Kidney epithelial cell (primary cell): ENCODE measurements around the gene PTPRT. TPM values are rescaled to one million over a fixed set of nuclear protein-coding genes. Genes with fewer than 3 reads are reported as not detected.

Experiments used
- DNase-seq: peaks from one replicate; pipeline ENCODE4 v3.0.0-alpha.2; 2010; ENCODE audit warnings: low read depth
- H3K27me3 ChIP-seq: 2 replicates; pipeline ENCODE4 v1.6.0; 2011; ENCODE audit warnings: low read length; ENCODE audit not compliant: control insufficient read depth, insufficient read depth
- H3K36me3 ChIP-seq: 2 replicates; pipeline ENCODE4 v1.5.1; 2011; ENCODE audit warnings: low read length; ENCODE audit not compliant: control insufficient read depth, insufficient read depth
- H3K4me3 ChIP-seq: 2 replicates; pipeline ENCODE4 v1.5.1; 2011; ENCODE audit warnings: low read depth, mild to moderate bottlenecking, control low read depth, low read length
- CTCF ChIP-seq: IDR thresholded peaks from 2 replicates; pipeline ENCODE4 v1.5.1; 2011; ENCODE audit warnings: mild to moderate bottlenecking, moderate library complexity, low read length, control low read depth, inconsistent platforms; ENCODE audit not compliant: insufficient read depth, poor library complexity, severe bottlenecking
- total RNA-seq: library from RNA; depleted of rRNA; stranded (reverse); fragments of >200 nt; gene quantifications from 2 replicates; pipeline ENCODE4 v1.2.3, GENCODE V29; 2015

Gene PTPRT
- total RNA-seq, 1 donor from 2014 or later = 0.25 TPM

DNA sequence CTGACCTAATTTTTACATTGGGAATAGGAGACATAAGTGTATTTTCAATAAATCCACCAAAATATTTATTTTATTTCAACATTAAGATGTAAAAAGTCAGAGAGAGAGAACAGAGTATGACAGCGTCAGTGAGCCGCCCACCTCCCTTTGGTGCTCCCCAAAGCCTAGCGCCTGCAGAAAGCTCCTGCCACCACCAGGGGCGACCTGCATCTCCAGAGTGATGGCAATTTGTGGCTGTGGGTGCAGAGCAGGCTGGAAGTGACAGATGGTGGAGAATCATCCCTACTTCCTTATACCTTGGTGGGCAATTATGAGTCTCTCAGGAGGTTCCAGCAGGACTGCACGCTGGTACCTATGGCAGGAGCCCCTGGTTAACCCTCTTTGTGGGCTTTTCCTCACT is 87.3 kb downstream of the PTPRT start:
- TF ChIP-seq CTCF = peak; percentile 12
- H3K4me3 ChIP-seq = no peak overlapping the region
- DNase-seq = no peak
- no peaks in the 10 kb centered on the region for H3K27me3 ChIP-seq
- H3K36me3 ChIP-seq = no peaks in the 10 kb centered on the region

DNA sequence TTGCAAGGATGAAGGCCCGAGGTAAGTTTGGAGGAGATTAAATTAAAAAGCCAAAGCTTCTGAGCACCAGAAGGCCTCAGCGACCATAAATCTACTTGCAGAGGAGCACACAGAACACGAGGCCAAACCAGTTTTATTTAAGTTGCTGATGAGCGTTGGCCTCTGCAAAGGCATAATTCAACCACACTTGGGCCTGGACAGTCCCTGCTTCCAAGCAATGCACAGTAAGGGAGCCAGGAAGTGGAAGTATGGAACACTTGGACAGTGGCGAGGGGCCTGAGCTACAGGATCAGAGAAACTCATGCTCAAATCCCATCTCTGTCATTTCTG is 92.8 kb downstream of the PTPRT start:
- H3K27me3 ChIP-seq = no peaks in the 10 kb centered on the region
- no peaks in the 10 kb centered on the region for H3K36me3 ChIP-seq
- H3K4me3 ChIP-seq = no peak overlapping the region
- no peak for TF ChIP-seq CTCF
- DNase-seq = no peak

DNA sequence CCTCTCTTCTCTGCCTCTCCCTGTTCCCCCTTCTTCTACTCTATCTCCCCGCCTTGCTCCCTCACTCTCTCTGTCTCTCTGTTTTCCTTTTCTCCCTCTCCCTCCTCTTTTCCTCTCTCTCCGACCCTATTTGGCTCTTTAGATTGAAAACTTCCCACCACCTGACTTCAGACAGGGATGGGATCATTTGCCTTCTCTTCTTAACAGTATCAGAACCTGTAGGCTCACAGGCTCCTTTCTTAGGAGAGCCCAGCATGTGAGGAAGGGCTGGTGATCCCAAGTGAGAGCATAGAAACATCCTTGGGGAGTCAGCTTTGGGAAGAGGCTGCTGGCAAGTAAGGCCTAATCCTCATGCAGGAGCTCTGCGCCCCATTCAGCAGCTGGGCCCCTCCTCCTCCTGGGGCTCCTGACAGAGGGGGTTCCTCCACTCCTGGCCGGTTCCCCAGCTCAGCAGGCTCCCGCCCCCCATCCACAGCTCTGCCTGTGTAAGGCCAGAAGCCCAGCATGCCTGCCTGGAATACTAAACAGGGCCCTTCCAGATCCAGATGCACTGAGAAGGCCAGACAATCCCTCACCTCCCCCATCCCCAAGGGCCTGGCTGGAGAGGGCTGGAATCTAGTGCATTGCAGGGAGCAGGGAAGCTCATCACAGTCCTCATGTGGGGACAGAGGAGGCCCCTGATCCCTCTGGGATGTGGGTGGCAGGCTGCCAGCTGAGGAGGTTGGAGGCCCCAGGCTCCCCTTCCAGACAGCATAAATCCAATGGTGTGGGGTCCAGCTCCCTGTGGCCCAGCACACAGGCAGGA is 93.4 kb downstream of the PTPRT start:
- Histone ChIP-seq H3K36me3 (no peaks in the 10 kb centered on the region), H3K4me3 (no peak overlapping the region), H3K27me3 (no peaks in the 10 kb centered on the region)
- no peak for TF ChIP-seq CTCF
- DNase-seq = no peak

- TF ChIP-seq CTCF = no peak
- H3K27me3 ChIP-seq = no peaks in the 10 kb centered on the region
Measured at GRCh38 chr20:43095034-43095433, 94.7 kb downstream of the PTPRT start.

GRCh38 chr20:43092386-43093088 is 97.2 kb downstream of the PTPRT start:
- no peak for DNase-seq
- Histone ChIP-seq H3K36me3 (no peaks in the 10 kb centered on the region), H3K27me3 (no peaks in the 10 kb centered on the region), H3K4me3 (no peak overlapping the region)
- TF ChIP-seq CTCF = no peak

More at GRCh38 chr20:43095034-43095433, 94.7 kb downstream of the PTPRT start:
- DNase-seq = no peak
- H3K36me3 ChIP-seq = no peaks in the 10 kb centered on the region
- H3K4me3 ChIP-seq = no peak overlapping the region
